GM08714 (cell line): ENCODE data around the gene PTGDR2.
A peak's percentile ranks its signal among the peaks of the same experiment; 100 is the strongest.

Source experiments
- H3K4me3 ChIP-seq: fragments of 200-500 bp; sonication (Bioruptor generic); 2 replicates; pipeline ENCODE4 v1.5.1; 2014; ENCODE audit warnings: mild to moderate bottlenecking, low read length, inconsistent platforms
- ZNF274 ChIP-seq: IDR thresholded peaks from 2 replicates; pipeline ENCODE4 v1.6.1; 2012; ENCODE audit warnings: mild to moderate bottlenecking, low read depth, low read length

PTGDR2 gene

GRCh38 chr11:60855726-60856633 is at the start of gene PTGDR2:
Gene PTGDR2 (minus strand): TSS chr11:60855950. CDS start chr11:60853722, 2,228 bp downstream.
- TF ChIP-seq ZNF274: no peak
- H3K4me3 ChIP-seq: no peak within 1 kb of the TSS

- no peak for TF ChIP-seq ZNF274
- peak overlapping the region; percentile 96 for H3K4me3 ChIP-seq
Measured at GRCh38 chr11:60905047-60905446, 49.3 kb upstream of the PTGDR2 start.

- no peak for TF ChIP-seq ZNF274
- no peak overlapping the region for H3K4me3 ChIP-seq
Measured at GRCh38 chr11:60902625-60903024, 46.9 kb upstream of the PTGDR2 start.

GRCh38 chr11:60900673-60901404 is 45.1 kb upstream of the PTGDR2 start:
- TF ChIP-seq ZNF274: no peak
- no peak overlapping the region for H3K4me3 ChIP-seq

GRCh38 chr11:60899977-60900376 is 44.2 kb upstream of the PTGDR2 start:
- H3K4me3 ChIP-seq: no peak overlapping the region
- no peak for TF ChIP-seq ZNF274

- no peak overlapping the region for H3K4me3 ChIP-seq
- no peak for TF ChIP-seq ZNF274
Measured at GRCh38 chr11:60899046-60899936, 43.5 kb upstream of the PTGDR2 start.

- H3K4me3 ChIP-seq: no peak overlapping the region
- no peak for TF ChIP-seq ZNF274
Measured at GRCh38 chr11:60897496-60897895, 41.7 kb upstream of the PTGDR2 start.

GRCh38 chr11:60895687-60896086 is 39.9 kb upstream of the PTGDR2 start:
- H3K4me3 ChIP-seq: no peak overlapping the region
- TF ChIP-seq ZNF274: no peak

GRCh38 chr11:60891103-60891741 is 35.5 kb upstream of the PTGDR2 start:
- TF ChIP-seq ZNF274: no peak
- no peak overlapping the region for H3K4me3 ChIP-seq

- TF ChIP-seq ZNF274: no peak
- no peak overlapping the region for H3K4me3 ChIP-seq
Measured at GRCh38 chr11:60890696-60891095, 34.9 kb upstream of the PTGDR2 start.

- no peak overlapping the region for H3K4me3 ChIP-seq
- TF ChIP-seq ZNF274: no peak
Measured at GRCh38 chr11:60889869-60890311, 34.1 kb upstream of the PTGDR2 start.

GRCh38 chr11:60887556-60887955 is 31.8 kb upstream of the PTGDR2 start:
- H3K4me3 ChIP-seq: no peak overlapping the region
- no peak for TF ChIP-seq ZNF274

GRCh38 chr11:60880643-60881282 is 25.0 kb upstream of the PTGDR2 start:
- no peak for TF ChIP-seq ZNF274
- H3K4me3 ChIP-seq: no peak overlapping the region
